Measurements from ENCODE around the gene ENTREP3. TPM values are rescaled to one million over a fixed set of nuclear protein-coding genes. Genes with fewer than 3 reads are reported as not detected.

Gene ENTREP3
- total and polyA plus RNA-seq, 2 experiments from 2014 or later, result 39.5 to 59.2 TPM

DNA sequence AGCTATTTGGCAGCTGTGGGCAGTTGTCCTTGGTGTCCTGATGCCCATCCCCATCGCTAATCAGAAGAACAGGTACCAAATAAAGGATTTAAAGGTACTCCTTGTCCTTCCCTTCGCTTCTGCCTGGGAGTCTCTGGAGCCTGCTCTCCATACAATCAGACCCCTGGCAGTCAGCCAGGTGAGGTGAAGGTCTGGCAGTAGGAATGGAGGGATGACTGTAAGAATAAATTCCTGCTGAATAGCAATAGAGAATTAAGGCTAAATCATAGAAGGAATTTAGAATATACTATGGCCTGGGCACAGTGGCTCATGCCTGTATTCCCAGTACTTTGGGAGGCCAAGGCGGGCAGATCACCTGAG, 56.8 kb downstream of the ENTREP3 start:
- H3K4me1 ChIP-seq (ENCODE audit: low read depth), result peaks cover 7% of the 10 kb centered on the region
- DNase-seq (ENCODE audit: low read depth in 1 of 2, low spot score in 1 of 2), result no peak
- H3K4me3 ChIP-seq, result no peak overlapping the region
- H3K9me3 ChIP-seq (ENCODE audit: low read depth), result no peaks in the 10 kb centered on the region
- no peaks in the 10 kb centered on the region for H3K27me3 ChIP-seq
- H3K36me3 ChIP-seq, result peaks cover 4% of the 10 kb centered on the region
- TF ChIP-seq, protein P1, sequence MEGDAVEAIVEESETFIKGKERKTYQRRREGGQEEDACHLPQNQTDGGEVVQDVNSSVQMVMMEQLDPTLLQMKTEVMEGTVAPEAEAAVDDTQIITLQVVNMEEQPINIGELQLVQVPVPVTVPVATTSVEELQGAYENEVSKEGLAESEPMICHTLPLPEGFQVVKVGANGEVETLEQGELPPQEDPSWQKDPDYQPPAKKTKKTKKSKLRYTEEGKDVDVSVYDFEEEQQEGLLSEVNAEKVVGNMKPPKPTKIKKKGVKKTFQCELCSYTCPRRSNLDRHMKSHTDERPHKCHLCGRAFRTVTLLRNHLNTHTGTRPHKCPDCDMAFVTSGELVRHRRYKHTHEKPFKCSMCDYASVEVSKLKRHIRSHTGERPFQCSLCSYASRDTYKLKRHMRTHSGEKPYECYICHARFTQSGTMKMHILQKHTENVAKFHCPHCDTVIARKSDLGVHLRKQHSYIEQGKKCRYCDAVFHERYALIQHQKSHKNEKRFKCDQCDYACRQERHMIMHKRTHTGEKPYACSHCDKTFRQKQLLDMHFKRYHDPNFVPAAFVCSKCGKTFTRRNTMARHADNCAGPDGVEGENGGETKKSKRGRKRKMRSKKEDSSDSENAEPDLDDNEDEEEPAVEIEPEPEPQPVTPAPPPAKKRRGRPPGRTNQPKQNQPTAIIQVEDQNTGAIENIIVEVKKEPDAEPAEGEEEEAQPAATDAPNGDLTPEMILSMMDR (IDR thresholded peaks at IDR 0.05; ENCODE audit: low read depth, low read length), result no peak
- no peak overlapping the region for H3K27ac ChIP-seq

DNA sequence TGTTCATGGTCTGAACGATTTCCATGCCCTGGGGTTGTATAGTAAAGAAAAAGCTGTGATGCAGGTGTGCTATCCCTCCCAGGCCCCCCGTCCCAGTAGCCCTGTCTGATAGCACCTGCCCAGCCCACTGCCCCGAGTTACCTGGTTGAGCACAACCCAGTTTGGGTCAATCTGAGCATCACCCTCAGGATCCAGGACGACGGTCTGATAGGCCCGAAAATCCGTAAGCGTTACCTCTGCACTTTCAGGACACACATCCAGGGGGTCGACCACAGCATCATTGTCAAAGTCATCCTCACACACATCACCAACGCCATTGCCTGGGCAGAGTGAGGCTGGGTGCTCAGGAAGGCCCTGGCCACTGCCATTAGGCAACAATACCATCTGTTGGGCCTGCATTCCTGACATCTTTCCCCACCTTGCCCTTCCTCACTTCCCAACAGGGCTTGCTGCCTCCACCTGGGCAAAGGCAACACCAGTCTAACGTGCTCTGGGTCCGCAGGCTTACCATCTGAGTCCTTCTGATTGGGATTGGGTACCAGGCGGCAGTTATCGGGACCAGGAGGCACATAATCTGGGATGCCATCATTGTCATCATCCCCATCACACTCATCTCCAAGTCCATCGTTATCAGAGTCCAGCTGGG, 57.3 kb downstream of the ENTREP3 start:
- Histone ChIP-seq H3K36me3 (peaks cover 4% of the 10 kb centered on the region), H3K4me3 (no peak overlapping the region), H3K9me3 (ENCODE audit: low read depth) (no peaks in the 10 kb centered on the region), H3K27ac (no peak overlapping the region), H3K27me3 (no peaks in the 10 kb centered on the region), H3K4me1 (ENCODE audit: low read depth) (peaks cover 11% of the 10 kb centered on the region)
- no peak for DNase-seq (ENCODE audit: low read depth in 1 of 2, low spot score in 1 of 2)
- TF ChIP-seq, protein P1 (IDR thresholded peaks at IDR 0.05; ENCODE audit: low read depth, low read length), result no peak

Other genes starting within 250 kb of the ENTREP3 start
- 4.3 and 5.4 TPM in 2 replicates for gene DCST2, start 221.7 kb downstream of the ENTREP3 start, total RNA-seq
- 1.1 and 3.8 TPM in 2 replicates for gene DCST2, start 221.7 kb downstream of the ENTREP3 start, polyA plus RNA-seq
- gene DCST1, start 221.7 kb downstream of the ENTREP3 start, total RNA-seq, result not detected in 2 replicates
- gene DCST1, start 221.7 kb downstream of the ENTREP3 start, polyA plus RNA-seq, result 0.27 and 0.57 TPM in 2 replicates
- gene ADAM15, start 204.2 kb downstream of the ENTREP3 start, total RNA-seq, result 19.5 and 23.0 TPM in 2 replicates
- gene ADAM15, start 204.2 kb downstream of the ENTREP3 start, polyA plus RNA-seq, result 23.0 and 25.2 TPM in 2 replicates
- gene EFNA4, start 191.7 kb downstream of the ENTREP3 start, total RNA-seq, result 29.2 and 36.0 TPM in 2 replicates
- gene EFNA4, start 191.7 kb downstream of the ENTREP3 start, polyA plus RNA-seq, result 18.3 and 29.6 TPM in 2 replicates
- 26.3 and 31.9 TPM in 2 replicates for gene EFNA3, start 176.6 kb downstream of the ENTREP3 start, total RNA-seq
- 34.2 and 43.0 TPM in 2 replicates for gene EFNA3, start 176.6 kb downstream of the ENTREP3 start, polyA plus RNA-seq
- 39.1 and 43.1 TPM in 2 replicates for gene EFNA1, start 127.6 kb downstream of the ENTREP3 start, total RNA-seq
- 83.5 and 104 TPM in 2 replicates for gene EFNA1, start 127.6 kb downstream of the ENTREP3 start, polyA plus RNA-seq
- 18.4 and 20.9 TPM in 2 replicates for gene SLC50A1, start 119.6 kb downstream of the ENTREP3 start, total RNA-seq
- 45.1 and 50.7 TPM in 2 replicates for gene SLC50A1, start 119.6 kb downstream of the ENTREP3 start, polyA plus RNA-seq
- gene DPM3, start 115.0 kb downstream of the ENTREP3 start, total RNA-seq, result 102 and 114 TPM in 2 replicates
- gene DPM3, start 115.0 kb downstream of the ENTREP3 start, polyA plus RNA-seq, result 105 and 110 TPM in 2 replicates
- 122 and 124 TPM in 2 replicates for gene KRTCAP2, start 82.2 kb downstream of the ENTREP3 start, total RNA-seq
- 357 and 428 TPM in 2 replicates for gene KRTCAP2, start 82.2 kb downstream of the ENTREP3 start, polyA plus RNA-seq
- 3.6 and 5.4 TPM in 2 replicates for gene TRIM46, start 81.6 kb downstream of the ENTREP3 start, total RNA-seq
- 2.9 and 3.2 TPM in 2 replicates for gene TRIM46, start 81.6 kb downstream of the ENTREP3 start, polyA plus RNA-seq
- gene THBS3, start 47.6 kb downstream of the ENTREP3 start, total RNA-seq, result 10.8 and 14.2 TPM in 2 replicates
- gene THBS3, start 47.6 kb downstream of the ENTREP3 start, polyA plus RNA-seq, result 9.4 and 15.1 TPM in 2 replicates
- gene MTX1, start 46.8 kb downstream of the ENTREP3 start, total RNA-seq, result 24.7 and 45.0 TPM in 2 replicates
- 31.9 and 50.2 TPM in 2 replicates for gene MTX1, start 46.8 kb downstream of the ENTREP3 start, polyA plus RNA-seq
- gene SCAMP3, start 6.9 kb upstream of the ENTREP3 start, total RNA-seq, result 67.3 and 109 TPM in 2 replicates
- gene SCAMP3, start 6.9 kb upstream of the ENTREP3 start, polyA plus RNA-seq, result 100 and 172 TPM in 2 replicates
- gene CLK2, start 18.0 kb upstream of the ENTREP3 start, total RNA-seq, result 57.3 and 65.3 TPM in 2 replicates
- 45.1 and 68.5 TPM in 2 replicates for gene CLK2, start 18.0 kb upstream of the ENTREP3 start, polyA plus RNA-seq
- gene HCN3, start 22.0 kb upstream of the ENTREP3 start, total RNA-seq, result 1.7 and 3.5 TPM in 2 replicates
- gene HCN3, start 22.0 kb upstream of the ENTREP3 start, polyA plus RNA-seq, result 3.7 and 12.9 TPM in 2 replicates
- gene PKLR, start 46.0 kb upstream of the ENTREP3 start, total RNA-seq, result 0.06 TPM in 1 of 2 replicates, not detected in the other
- gene PKLR, start 46.0 kb upstream of the ENTREP3 start, polyA plus RNA-seq, result not detected in 2 replicates
- gene FDPS, start 53.4 kb upstream of the ENTREP3 start, total RNA-seq, result 167 and 310 TPM in 2 replicates
- gene FDPS, start 53.4 kb upstream of the ENTREP3 start, polyA plus RNA-seq, result 269 and 565 TPM in 2 replicates
- gene RUSC1, start 65.4 kb upstream of the ENTREP3 start, total RNA-seq, result 25.9 and 35.6 TPM in 2 replicates
- 26.7 and 44.4 TPM in 2 replicates for gene RUSC1, start 65.4 kb upstream of the ENTREP3 start, polyA plus RNA-seq

Measured in cardiac muscle cell (in vitro differentiated cells and primary cell).